Stimulated activated naive B cell treated with anti-CD40 and anti-IgM and Interleukin-4, amounts not matched to agents 10 μg/mL and 1 μg/mL and 100 μg/mL, for 72 hours (primary cell): ENCODE results near the gene TRIM8.

Source experiments
- ATAC-seq, 2 donors: fragments of 150-1000 bp; cut with Tn5 transposase; replicated peaks; 2 replicates each; pipeline ENCODE4 v1.10.0; 2021; ENCODE audit warnings: moderate library complexity in 1 of 2
- DNase-seq: peaks from one replicate; pipeline ENCODE4 v3.0.0; 2021
- H3K27ac Mint-ChIP-seq: one replicate; pipeline ENCODE4 v1.8.0; 2022; ENCODE audit warnings: mild to moderate bottlenecking, mixed read lengths
- H3K27me3 Mint-ChIP-seq, 2 donors: one replicate each; pipeline ENCODE4 v1.8.0; 2022; ENCODE audit warnings: mixed read lengths in 2 of 2
- H3K36me3 Mint-ChIP-seq, 2 donors: one replicate each; pipeline ENCODE4 v1.8.0; 2022; ENCODE audit warnings: mixed read lengths in 2 of 2, mild to moderate bottlenecking in 1 of 2
- H3K4me1 Mint-ChIP-seq, 2 donors: one replicate each; pipeline ENCODE4 v1.8.0; 2022; ENCODE audit warnings: mixed read lengths in 2 of 2, mild to moderate bottlenecking in 1 of 2
- H3K4me3 Mint-ChIP-seq, 2 donors: one replicate each; pipeline ENCODE4 v1.8.0; 2022; ENCODE audit warnings: mild to moderate bottlenecking in 2 of 2, mixed read lengths in 2 of 2, moderate library complexity in 1 of 2
- H3K9me3 Mint-ChIP-seq, 2 donors: one replicate each; pipeline ENCODE4 v1.8.0; 2022; ENCODE audit warnings: mixed read lengths in 2 of 2, mild to moderate bottlenecking in 1 of 2

Gene TRIM8

GRCh38 chr10:102633848-102634247, 10.4 kb upstream of the TRIM8 start:
- H3K27ac Mint-ChIP-seq, result no peak overlapping the region
- H3K9me3 Mint-ChIP-seq, result no peaks in the 10 kb centered on the region
- no peaks in the 10 kb centered on the region for H3K27me3 Mint-ChIP-seq
- peak overlapping the region in 1 of 2 donors; percentile 30 for H3K4me3 Mint-ChIP-seq
- peaks cover 22 to 29% of the 10 kb centered on the region in 2 donors for H3K4me1 Mint-ChIP-seq
- DNase-seq, result no peak
- no peak for ATAC-seq
- peaks cover 11 to 14% of the 10 kb centered on the region in 2 donors for H3K36me3 Mint-ChIP-seq

GRCh38 chr10:102634686-102635085, 9.6 kb upstream of the TRIM8 start:
- Mint-ChIP-seq H3K9me3 (no peaks in the 10 kb centered on the region), H3K27me3 (no peaks in the 10 kb centered on the region), H3K4me3 (no peak overlapping the region), H3K36me3 (peaks cover 11 to 12% of the 10 kb centered on the region in 2 donors), H3K27ac (no peak overlapping the region), H3K4me1 (peaks cover 22 to 29% of the 10 kb centered on the region in 2 donors)
- DNase-seq, result no peak
- ATAC-seq, result no peak

GRCh38 chr10:102635377-102635776, 8.9 kb upstream of the TRIM8 start:
- Mint-ChIP-seq H3K36me3 (peaks cover 9 to 10% of the 10 kb centered on the region in 2 donors), H3K4me3 (no peak overlapping the region), H3K27me3 (no peaks in the 10 kb centered on the region), H3K27ac (peak overlapping the region; percentile 48), H3K9me3 (no peaks in the 10 kb centered on the region), H3K4me1 (peaks cover 22 to 29% of the 10 kb centered on the region in 2 donors)
- DNase-seq (no peak), ATAC-seq (peak; percentile 41 to 49)

GRCh38 chr10:102639537-102639936, 4.7 kb upstream of the TRIM8 start:
- H3K36me3 Mint-ChIP-seq, result no peaks in the 10 kb centered on the region
- no peak overlapping the region for H3K27ac Mint-ChIP-seq
- no peak overlapping the region for H3K4me3 Mint-ChIP-seq
- ATAC-seq (no peak), DNase-seq (no peak)
- no peaks in the 10 kb centered on the region for H3K27me3 Mint-ChIP-seq
- peaks cover 13 to 19% of the 10 kb centered on the region in 2 donors for H3K4me1 Mint-ChIP-seq
- peaks cover 0 to 3% of the 10 kb centered on the region in 2 donors for H3K9me3 Mint-ChIP-seq

- Mint-ChIP-seq H3K4me1 (peaks cover 14 to 19% of the 10 kb centered on the region in 2 donors), H3K36me3 (peaks cover 8 to 9% of the 10 kb centered on the region in 2 donors), H3K9me3 (peaks cover 0 to 3% of the 10 kb centered on the region in 2 donors), H3K27me3 (no peaks in the 10 kb centered on the region), H3K27ac (peak overlapping the region; percentile 95), H3K4me3 (peak overlapping the region; percentile 91 to 98)
- ATAC-seq, result no peak
- DNase-seq, result no peak
These were observed 2.9 kb upstream of the TRIM8 start for GRCh38 chr10:102641402-102641801.

- Mint-ChIP-seq H3K27ac (peak overlapping the region; percentile 95), H3K36me3 (peaks cover 11 to 14% of the 10 kb centered on the region in 2 donors), H3K4me3 (peak overlapping the region; percentile 91 to 98), H3K4me1 (peaks cover 17 to 26% of the 10 kb centered on the region in 2 donors), H3K9me3 (peaks cover 0 to 3% of the 10 kb centered on the region in 2 donors), H3K27me3 (no peaks in the 10 kb centered on the region)
- DNase-seq (peak; percentile 93), ATAC-seq (peak; percentile 63 to 69)
These were observed 2.2 kb upstream of the TRIM8 start for GRCh38 chr10:102641880-102642735.

GRCh38 chr10:102642736-102643335, 1.4 kb upstream of the TRIM8 start:
- no peak for DNase-seq
- H3K4me1 Mint-ChIP-seq, result peaks cover 21 to 33% of the 10 kb centered on the region in 2 donors
- H3K27ac Mint-ChIP-seq, result peak overlapping the region; percentile 92
- H3K9me3 Mint-ChIP-seq, result peaks cover 0 to 3% of the 10 kb centered on the region in 2 donors
- peaks cover 12 to 17% of the 10 kb centered on the region in 2 donors for H3K36me3 Mint-ChIP-seq
- ATAC-seq, result no peak
- H3K27me3 Mint-ChIP-seq, result no peaks in the 10 kb centered on the region
- H3K4me3 Mint-ChIP-seq, result peak overlapping the region; percentile 89 to 98

GRCh38 chr10:102643336-102644065, 778 bp upstream of the TRIM8 start:
- Mint-ChIP-seq H3K27me3 (no peaks in the 10 kb centered on the region), H3K36me3 (peaks cover 12 to 22% of the 10 kb centered on the region in 2 donors), H3K9me3 (peaks cover 0 to 3% of the 10 kb centered on the region in 2 donors), H3K4me3 (peak overlapping the region; percentile 89 to 98), H3K27ac (peak overlapping the region; percentile 92), H3K4me1 (peaks cover 28 to 40% of the 10 kb centered on the region in 2 donors)
- no peak for ATAC-seq
- DNase-seq, result peak; percentile 48

- Mint-ChIP-seq H3K4me1 (peaks cover 38 to 53% of the 10 kb centered on the region in 2 donors), H3K9me3 (peaks cover 0 to 3% of the 10 kb centered on the region in 2 donors), H3K27me3 (no peaks in the 10 kb centered on the region), H3K36me3 (peaks cover 16 to 28% of the 10 kb centered on the region in 2 donors), H3K27ac (peak overlapping the region; percentile 97), H3K4me3 (peak overlapping the region; percentile 89 to 95)
- peak; percentile 79 for DNase-seq
- ATAC-seq, result peak; percentile 36 to 41
These were observed 538 bp downstream of the TRIM8 start for GRCh38 chr10:102644646-102645387.

GRCh38 chr10:102645388-102645740, 1.1 kb downstream of the TRIM8 start:
- no peak for DNase-seq
- peak; percentile 3 for ATAC-seq

GRCh38 chr10:102645741-102646609, 1.7 kb downstream of the TRIM8 start:
- peaks cover 19 to 31% of the 10 kb centered on the region in 2 donors for H3K36me3 Mint-ChIP-seq
- peak; percentile 38 to 45 for ATAC-seq

More at GRCh38 chr10:102645388-102645740, 1.1 kb downstream of the TRIM8 start:
- H3K9me3 Mint-ChIP-seq, result peaks cover 0 to 3% of the 10 kb centered on the region in 2 donors
- peak overlapping the region; percentile 97 for H3K27ac Mint-ChIP-seq
- H3K4me1 Mint-ChIP-seq, result peaks cover 44 to 58% of the 10 kb centered on the region in 2 donors
- H3K4me3 Mint-ChIP-seq, result peak overlapping the region; percentile 89 to 95
- H3K27me3 Mint-ChIP-seq, result no peaks in the 10 kb centered on the region
- H3K36me3 Mint-ChIP-seq, result peaks cover 17 to 28% of the 10 kb centered on the region in 2 donors

GRCh38 chr10:102646610-102647442, 2.5 kb downstream of the TRIM8 start:
- ATAC-seq, result no peak
- Mint-ChIP-seq H3K4me3 (peak overlapping the region; percentile 89 to 95), H3K9me3 (no peaks in the 10 kb centered on the region), H3K27ac (peak overlapping the region; percentile 97), H3K36me3 (peaks cover 21 to 36% of the 10 kb centered on the region in 2 donors), H3K4me1 (peaks cover 57 to 67% of the 10 kb centered on the region in 2 donors), H3K27me3 (no peaks in the 10 kb centered on the region)
- no peak for DNase-seq

More at GRCh38 chr10:102645741-102646609, 1.7 kb downstream of the TRIM8 start:
- Mint-ChIP-seq H3K9me3 (peaks cover 0 to 3% of the 10 kb centered on the region in 2 donors), H3K27ac (peak overlapping the region; percentile 97), H3K4me3 (peak overlapping the region; percentile 89 to 95), H3K27me3 (no peaks in the 10 kb centered on the region), H3K4me1 (peaks cover 50 to 65% of the 10 kb centered on the region in 2 donors)
- peak; percentile 82 for DNase-seq
